SK-N-SH (cell line): ENCODE measurements around the gene PRKCB.

Source experiments
- CTCF ChIP-seq: fragments of 200-600 bp; sonication (generic); IDR thresholded peaks from 2 replicates; pipeline ENCODE4 v1.6.1; 2017; ENCODE audit warnings: antibody characterized with exemption, mild to moderate bottlenecking, moderate library complexity
- EP300 ChIP-seq, 2 experiments: IDR thresholded peaks; 2 replicates each; pipeline versions ENCODE4 v1.4.0 to v1.6.1; 2012; ENCODE audit warnings: borderline replicate concordance in 1 of 2, low read depth in 1 of 2, low read length in 1 of 2
- FOXJ3 ChIP-seq: sonication (generic); formaldehyde crosslinking; IDR thresholded peaks from 2 replicates; pipeline ENCODE4 v1.5.1; 2020; ENCODE audit warnings: mild to moderate bottlenecking, missing genetic modification reagents
- IRF3 ChIP-seq: fragments of 150-350 bp; IDR thresholded peaks from 2 replicates; pipeline ENCODE4 v1.6.1; 2016; ENCODE audit warnings: mild to moderate bottlenecking, low read depth, low read length
- JUND ChIP-seq: IDR thresholded peaks from 2 replicates; pipeline ENCODE4 v1.4.0; 2012
- RXRA ChIP-seq: IDR thresholded peaks from 2 replicates; pipeline ENCODE4 v1.4.0; 2012; ENCODE audit warnings: low read depth, mild to moderate bottlenecking, borderline replicate concordance
- SMC3 ChIP-seq: IDR thresholded peaks from 2 replicates; pipeline ENCODE4 v1.6.1; 2012; ENCODE audit warnings: low read depth, low read length, improper control_type of control experiment

- TF ChIP-seq FOXJ3 = no peak
- TF ChIP-seq EP300 (IDR thresholded peaks at IDR 0.05; ENCODE audit: borderline replicate concordance in 1 of 2, low read depth in 1 of 2, low read length in 1 of 2) = no peak
- no peak for TF ChIP-seq CTCF
- TF ChIP-seq SMC3 = no peak
- no peak for TF ChIP-seq IRF3
- TF ChIP-seq RXRA = no peak
- TF ChIP-seq JUND = no peak
These were observed 72.1 kb downstream of the PRKCB start for GRCh38 chr16:23907903-23908302.
